ENCODE data around the gene BMPER. TPM values are rescaled to one million over a fixed set of nuclear protein-coding genes. Genes with fewer than 3 reads are reported as not detected.

BMPER gene
- total and polyA plus RNA-seq, 10 of the 15 experiments (the other 5 are each of a cell fraction or from before 2014, with no cell fraction given): 0.02 to 0.08 TPM; not detected in 8

- TF ChIP-seq TBL1XR1 (IDR thresholded peaks at IDR 0.05; ENCODE audit: low read depth, low read length): no peak
Observed at GRCh38 chr7:33986451-33986850, 81.1 kb downstream of the BMPER start (continued).

GRCh38 chr7:33986951-33987947 lies 81.9 kb downstream of the BMPER start:
- CTCF ChIA-PET: no interaction called here
- Histone ChIP-seq H4K20me1 (ENCODE audit: control insufficient read depth, insufficient read depth) (no peaks in the 10 kb centered on the region), H3K4me2 (ENCODE audit: control insufficient read depth, insufficient read depth) (no peak overlapping the region), H3K4me3 (no peak overlapping the region), H3K27me3 (replicated peaks in 1 of 2; ENCODE audit: control insufficient read depth in 2 of 2, insufficient read depth in 2 of 2, low read length in 1 of 2) (no peaks in the 10 kb centered on the region), H2AFZ (ENCODE audit: control insufficient read depth, low read depth, low read length) (no peak overlapping the region), H3K9ac (ENCODE audit: control insufficient read depth, insufficient read depth, low read length) (no peak overlapping the region), H3K36me3 (ENCODE audit: control insufficient read depth in 2 of 2, insufficient read depth in 2 of 2, low read length in 1 of 2) (no peaks in the 10 kb centered on the region), H3K4me1 (ENCODE audit: control insufficient read depth, insufficient read depth, low read length) (no peaks in the 10 kb centered on the region), H3K79me2 (ENCODE audit: control insufficient read depth, insufficient read depth, low read length) (no peaks in the 10 kb centered on the region), H3K27ac (ENCODE audit: control insufficient read depth, insufficient read depth) (no peak overlapping the region), H3K9me3 (replicated peaks; ENCODE audit: control insufficient read depth, insufficient read depth, low read length) (no peaks in the 10 kb centered on the region)
- no peak for ATAC-seq
- WGBS (ENCODE audit: insufficient coverage, insufficient replicate concordance, low lambda C conversion rate, missing lambda C conversion rate): 33% methylated on average over 9 of the region's 9 CpGs
- no peak for DNase-seq (ENCODE audit: low read depth, low spot score)
- SMC1A ChIA-PET (ENCODE audit: uncharacterized antibody, unreplicated experiment): no interaction called here
- RAD21 ChIA-PET (ENCODE audit: unreplicated experiment): no interaction called here
- intact Hi-C loops (cut with micrococcal nuclease; ENCODE audit: unreplicated experiment) (no loop called here), in situ Hi-C loops (cut with MboI) (no loop called here)
- FAIRE-seq: no peak
- BruUV-seq (replicated peaks): no TSS peak
- POLR2A ChIA-PET: no interaction called here
- no peak for TF ChIP-seq SMAD1 (IDR thresholded peaks at IDR 0.05; ENCODE audit: low read depth, partially characterized antibody)
- no peak for TF ChIP-seq CEBPB (IDR thresholded peaks at IDR 0.05; ENCODE audit: borderline replicate concordance in 1 of 2, low read depth in 2 of 2, low read length in 2 of 2)
- TF ChIP-seq STAT1 (conservative IDR thresholded peaks at IDR 0.05): no peak
- TF ChIP-seq ZNF384 (IDR thresholded peaks at IDR 0.05; ENCODE audit: borderline replicate concordance, low read depth, low read length): no peak
- TF ChIP-seq PAX8 (IDR thresholded peaks at IDR 0.05): no peak
- TF ChIP-seq RAD21 (IDR thresholded peaks at IDR 0.05; ENCODE audit: insufficient read depth, low read depth, low read length): no peak
- no peak for TF ChIP-seq SKIL (IDR thresholded peaks at IDR 0.05; ENCODE audit: low read depth, poor library complexity, severe bottlenecking)
- no peak for TF ChIP-seq NR2C1 (IDR thresholded peaks at IDR 0.05)
- no peak for TF ChIP-seq ZBTB4 (CRISPR knock-in tag; IDR thresholded peaks at IDR 0.05)
- TF ChIP-seq NFYA (IDR thresholded peaks at IDR 0.05; ENCODE audit: borderline replicate concordance, low read depth, low read length): no peak
- no peak for TF ChIP-seq ZBTB11 (CRISPR knock-in tag; IDR thresholded peaks at IDR 0.05)
